Osteoblast (primary cell): ENCODE results near the gene YAE1. TPM values are rescaled to one million over a fixed set of nuclear protein-coding genes. Genes with fewer than 3 reads are reported as not detected.

Experiments
- DNase-seq: peaks from one replicate; pipeline ENCODE4 v3.0.0; 2011; ENCODE audit warnings: low spot score, mixed read lengths; ENCODE audit not compliant: insufficient read length; ENCODE audit errors: missing footprints
- H2AFZ ChIP-seq: 2 replicates; pipeline ENCODE4 v1.6.0; 2011; ENCODE audit warnings: mild to moderate bottlenecking, low read length
- H3K27ac ChIP-seq: 2 replicates; pipeline ENCODE4 v1.5.1; 2011; ENCODE audit warnings: mild to moderate bottlenecking, low read depth, low read length, moderate library complexity
- H3K27me3 ChIP-seq: 2 replicates; pipeline ENCODE4 v1.6.0; 2012; ENCODE audit warnings: mild to moderate bottlenecking, control low read depth, inconsistent platforms, low read length, moderate library complexity; ENCODE audit not compliant: insufficient read depth
- H3K36me3 ChIP-seq: 2 replicates; pipeline ENCODE4 v1.5.1; 2011; ENCODE audit warnings: mild to moderate bottlenecking, low read length, control low read depth, moderate library complexity; ENCODE audit not compliant: insufficient read depth
- H3K4me1 ChIP-seq: 2 replicates; pipeline ENCODE4 v1.5.1; 2011; ENCODE audit warnings: mild to moderate bottlenecking, low read length, control low read depth, moderate library complexity; ENCODE audit not compliant: insufficient read depth
- H3K4me2 ChIP-seq: 2 replicates; pipeline ENCODE4 v1.6.0; 2011; ENCODE audit warnings: mild to moderate bottlenecking, low read length; ENCODE audit not compliant: insufficient read depth
- H3K4me3 ChIP-seq: fragments of 200-600 bp; sonication (generic); 3 replicates; pipeline ENCODE4 v1.5.1; 2012; ENCODE audit warnings: mild to moderate bottlenecking, low read length, inconsistent platforms; ENCODE audit not compliant: insufficient read depth
- H3K79me2 ChIP-seq: 2 replicates; pipeline ENCODE4 v1.6.0; 2012; ENCODE audit warnings: mild to moderate bottlenecking, low read length, control low read depth, inconsistent platforms; ENCODE audit not compliant: insufficient read depth
- H3K9me3 ChIP-seq: 2 replicates; pipeline ENCODE4 v1.5.1; 2011; ENCODE audit warnings: low read depth, low read length, control low read depth
- H4K20me1 ChIP-seq: 2 replicates; pipeline ENCODE4 v1.6.0; 2012; ENCODE audit warnings: mild to moderate bottlenecking, low read length, control low read depth; ENCODE audit not compliant: insufficient read depth
- CTCF ChIP-seq: IDR thresholded peaks from 2 replicates; pipeline ENCODE4 v1.5.1; 2011; ENCODE audit warnings: mild to moderate bottlenecking, low read depth, low read length, moderate library complexity; ENCODE audit errors: extremely low read depth
- total RNA-seq: library from RNA; depleted of rRNA; stranded (reverse); fragments of >200 nt; gene quantifications from 2 replicates; pipeline ENCODE4 v1.2.3, GENCODE V29; 2012

The YAE1 gene
- total RNA-seq, 1 donor = 29.0 TPM

DNA sequence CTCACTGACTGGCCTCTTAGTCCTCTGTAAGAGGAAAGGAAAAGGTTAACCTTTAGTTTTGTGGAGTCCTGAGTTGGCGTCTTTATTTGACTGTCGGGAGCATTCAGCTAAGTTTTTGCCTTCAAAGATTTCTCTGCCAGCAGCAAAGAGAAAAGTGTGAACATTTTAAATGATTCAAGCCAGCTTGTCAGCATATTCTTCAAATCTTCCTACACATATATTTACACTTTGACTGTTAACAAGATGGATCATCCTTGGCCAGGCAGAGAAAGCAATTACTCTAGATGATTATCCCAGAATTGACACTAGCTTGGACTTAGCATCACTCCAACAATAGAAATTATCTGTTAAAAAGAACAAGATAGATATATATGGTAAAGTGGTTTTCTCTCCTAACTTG lies 15.8 kb upstream of the YAE1 start:
- DNase-seq = no peak
- H3K4me1 ChIP-seq = peaks cover 6% of the 10 kb centered on the region

DNA sequence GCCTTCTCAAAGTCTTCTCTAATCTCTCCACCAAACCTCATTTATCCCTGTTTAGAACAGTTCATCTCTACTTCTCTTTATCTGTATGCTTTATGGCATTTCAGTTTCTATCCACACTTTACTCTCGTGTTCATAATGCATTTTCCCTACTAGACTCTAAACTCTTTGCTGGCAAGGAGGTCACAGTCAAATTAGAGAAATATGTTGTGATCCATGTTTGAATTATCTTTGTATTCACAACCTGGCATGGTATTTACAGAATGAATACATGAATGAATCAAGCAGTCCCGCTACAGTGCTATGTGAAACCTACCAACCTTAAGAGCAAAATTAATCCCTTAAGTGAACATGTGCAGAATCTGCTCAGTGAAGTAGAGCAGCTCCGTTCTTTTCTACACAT lies 12.8 kb upstream of the YAE1 start:
- Histone ChIP-seq H3K9me3 (no peaks in the 10 kb centered on the region), H3K27me3 (peaks cover 18% of the 10 kb centered on the region), H4K20me1 (no peaks in the 10 kb centered on the region), H2AFZ (no peak overlapping the region), H3K27ac (no peak overlapping the region), H3K4me2 (no peak overlapping the region), H3K36me3 (no peaks in the 10 kb centered on the region), H3K4me1 (peaks cover 6% of the 10 kb centered on the region), H3K4me3 (no peak overlapping the region), H3K79me2 (no peaks in the 10 kb centered on the region)
- no peak for DNase-seq
- TF ChIP-seq CTCF = no peak

More for the DNA sequence above, 15.8 kb upstream of the YAE1 start:
- H3K27me3 ChIP-seq = no peaks in the 10 kb centered on the region
- H3K9me3 ChIP-seq = peaks cover 4% of the 10 kb centered on the region
- H3K4me2 ChIP-seq = no peak overlapping the region
- no peaks in the 10 kb centered on the region for H4K20me1 ChIP-seq
- no peaks in the 10 kb centered on the region for H3K36me3 ChIP-seq
- H3K27ac ChIP-seq = no peak overlapping the region
- no peak overlapping the region for H3K4me3 ChIP-seq
- no peaks in the 10 kb centered on the region for H3K79me2 ChIP-seq
- H2AFZ ChIP-seq = no peak overlapping the region
- no peak for TF ChIP-seq CTCF

DNA sequence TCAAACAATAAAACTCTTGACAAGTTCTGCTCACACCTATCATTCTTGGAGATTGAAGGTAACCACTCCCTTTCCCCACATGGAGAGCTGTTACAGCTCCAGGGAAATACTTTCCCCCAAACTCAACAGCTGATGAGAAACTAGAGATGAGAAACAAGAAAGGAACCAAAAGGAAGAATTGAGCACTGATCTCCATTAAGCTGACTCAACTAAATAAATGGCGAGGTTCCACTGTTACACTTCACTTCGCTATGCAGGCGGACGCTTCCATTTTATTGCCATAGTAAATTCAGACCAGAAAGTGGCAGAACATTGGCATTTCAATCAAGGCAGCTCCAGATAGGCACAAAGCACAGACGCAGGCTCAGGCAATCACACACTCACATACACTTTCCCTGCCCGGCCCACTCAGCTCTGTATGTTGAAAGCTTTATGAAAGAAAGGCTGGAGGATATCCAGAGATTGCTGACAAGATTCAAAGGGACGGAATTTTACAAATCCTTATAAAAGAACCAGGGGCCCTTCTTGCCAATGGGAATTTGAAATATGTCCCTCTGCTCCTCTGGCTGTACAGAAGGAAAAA lies 11.5 kb upstream of the YAE1 start:
- TF ChIP-seq CTCF = no peak
- Histone ChIP-seq H3K4me1 (peaks cover 6% of the 10 kb centered on the region), H3K27me3 (peaks cover 18% of the 10 kb centered on the region), H2AFZ (no peak overlapping the region), H3K4me2 (no peak overlapping the region), H3K9me3 (no peaks in the 10 kb centered on the region), H3K4me3 (no peak overlapping the region), H3K27ac (no peak overlapping the region), H3K36me3 (no peaks in the 10 kb centered on the region), H3K79me2 (no peaks in the 10 kb centered on the region), H4K20me1 (no peaks in the 10 kb centered on the region)
- no peak for DNase-seq

DNA sequence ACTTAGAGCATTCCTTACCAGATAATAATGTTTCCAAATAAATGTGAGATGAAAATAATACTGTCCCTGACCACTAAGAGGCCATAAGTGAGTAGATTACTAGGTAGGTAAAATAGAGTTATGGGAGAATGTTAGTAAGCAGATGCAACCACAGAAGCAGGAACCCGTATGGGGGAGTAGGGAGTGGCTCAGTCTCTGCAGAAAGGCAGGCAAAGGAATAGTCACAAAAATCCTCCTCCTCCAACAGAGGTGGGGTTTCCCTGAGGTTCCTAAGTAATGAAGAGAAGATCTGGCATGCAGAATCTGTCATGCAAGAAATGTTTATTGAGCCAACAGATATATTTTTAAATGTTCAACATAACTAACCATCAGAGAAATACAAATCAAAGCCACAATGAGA lies 9.0 kb upstream of the YAE1 start:
- Histone ChIP-seq H3K4me3 (no peak overlapping the region), H3K9me3 (no peaks in the 10 kb centered on the region), H3K27me3 (peaks cover 18% of the 10 kb centered on the region), H2AFZ (no peak overlapping the region), H4K20me1 (no peaks in the 10 kb centered on the region), H3K4me1 (peaks cover under 1% of the 10 kb centered on the region), H3K27ac (no peak overlapping the region), H3K4me2 (no peak overlapping the region), H3K79me2 (no peaks in the 10 kb centered on the region), H3K36me3 (no peaks in the 10 kb centered on the region)
- no peak for TF ChIP-seq CTCF
- DNase-seq = no peak
